MM.1S (cell line): ENCODE measurements around the gene ABTB2.

Experiments used
- DNase-seq: peaks from one replicate; pipeline ENCODE4 v3.0.0-alpha.2; 2015
- H2AFZ ChIP-seq: fragments of 300-600 bp; sonication (generic); 2 replicates; pipeline ENCODE4 v1.6.0; 2016; ENCODE audit warnings: antibody characterized with exemption, low read length
- H3F3A ChIP-seq: fragments of 300-600 bp; sonication (generic); 2 replicates; pipeline ENCODE4 v1.6.1; 2016; ENCODE audit warnings: mild to moderate bottlenecking, antibody characterized with exemption, low read length, moderate library complexity, mixed read lengths; ENCODE audit not compliant: insufficient read depth
- H3K27ac ChIP-seq: fragments of 300-600 bp; sonication (generic); 2 replicates; pipeline ENCODE4 v1.5.1; 2016; ENCODE audit warnings: mild to moderate bottlenecking, low read length
- H3K27me3 ChIP-seq: fragments of 300-600 bp; sonication (generic); replicated peaks from 2 replicates; pipeline ENCODE4 v1.6.0; 2016; ENCODE audit warnings: low read length; ENCODE audit not compliant: insufficient read depth
- H3K36me3 ChIP-seq: fragments of 300-600 bp; sonication (generic); replicated peaks from 2 replicates; pipeline ENCODE4 v1.6.1; 2016; ENCODE audit warnings: mild to moderate bottlenecking, low read length, mixed read lengths; ENCODE audit not compliant: insufficient read depth
- H3K4me1 ChIP-seq: fragments of 300-600 bp; sonication (generic); 2 replicates; pipeline ENCODE4 v1.6.1; 2016; ENCODE audit warnings: low read length, mixed read lengths
- H3K4me2 ChIP-seq: fragments of 300-600 bp; sonication (generic); 2 replicates; pipeline ENCODE4 v1.6.0; 2016; ENCODE audit warnings: low read depth, low read length
- H3K4me3 ChIP-seq: fragments of 300-600 bp; sonication (generic); 2 replicates; pipeline ENCODE4 v1.5.1; 2016; ENCODE audit warnings: low read length, mixed read lengths
- H3K79me2 ChIP-seq: fragments of 300-600 bp; sonication (generic); 2 replicates; pipeline ENCODE4 v1.6.1; 2016; ENCODE audit warnings: mixed run types, low read length, mixed read lengths
- H3K9ac ChIP-seq: fragments of 300-600 bp; sonication (generic); 2 replicates; pipeline ENCODE4 v1.6.1; 2016; ENCODE audit warnings: low read length, mixed read lengths
- H3K9me2 ChIP-seq: fragments of 300-600 bp; sonication (generic); replicated peaks from 2 replicates; pipeline ENCODE4 v1.6.1; 2016; ENCODE audit warnings: mild to moderate bottlenecking, low read length, mixed read lengths; ENCODE audit not compliant: insufficient read depth
- H3K9me3 ChIP-seq: fragments of 300-600 bp; sonication (generic); replicated peaks from 2 replicates; pipeline ENCODE4 v1.6.1; 2016; ENCODE audit warnings: mild to moderate bottlenecking, low read length, mixed read lengths; ENCODE audit not compliant: insufficient read depth
- H4K20me1 ChIP-seq: fragments of 300-600 bp; sonication (generic); 2 replicates; pipeline ENCODE4 v1.6.1; 2016; ENCODE audit warnings: mild to moderate bottlenecking, low read length, moderate library complexity, mixed read lengths; ENCODE audit not compliant: insufficient read depth
- EZH2 ChIP-seq: fragments of 300-600 bp; sonication (generic); optimal IDR thresholded peaks from 2 replicates; pipeline ENCODE3; 2017; ENCODE audit warnings: low read depth, mild to moderate bottlenecking, antibody characterized with exemption, low read length, mixed read lengths
- EZH2phosphoT487 ChIP-seq: fragments of 300-600 bp; sonication (generic); IDR thresholded peaks from 2 replicates; pipeline ENCODE4 v1.6.1; 2018; ENCODE audit warnings: antibody characterized with exemption, low read length
- TF ChIP-seq, protein P1 (sequence below): fragments of 300-600 bp; sonication (generic); IDR thresholded peaks from 2 replicates; pipeline ENCODE4 v1.5.1; 2016; ENCODE audit warnings: antibody characterized with exemption, low read length, mixed read lengths

ABTB2 gene

DNA sequence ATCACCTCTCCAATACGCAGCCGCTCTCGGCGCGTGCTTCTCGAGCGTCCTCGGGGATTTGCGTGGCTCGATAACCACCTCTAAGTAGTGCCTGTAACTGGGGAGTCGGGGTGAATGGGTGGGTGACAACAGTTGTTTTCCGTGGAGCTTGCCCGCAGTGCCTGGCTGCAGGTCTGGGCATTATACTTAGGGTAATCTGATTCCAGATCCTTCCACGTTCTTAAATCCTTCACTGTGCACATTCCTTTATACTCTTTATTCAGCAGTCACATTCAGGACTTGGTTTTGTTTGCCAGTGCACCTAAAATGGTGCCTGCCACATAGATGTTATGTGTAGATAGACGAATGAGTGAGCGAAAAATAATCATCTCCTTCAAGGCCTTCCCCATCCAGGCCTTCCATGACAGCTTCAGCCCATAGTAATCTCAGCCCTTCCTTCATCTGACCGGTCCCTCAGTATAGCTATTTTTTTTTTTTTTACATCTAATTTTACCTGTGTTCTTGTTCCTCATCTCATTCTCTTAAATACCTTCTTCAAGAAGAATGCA is 251.8 kb downstream of the ABTB2 start:
- peak overlapping the region; percentile 62 for H2AFZ ChIP-seq
- H3F3A ChIP-seq: peaks cover 40% of the 10 kb centered on the region
- peak overlapping the region; percentile 87 for H3K9ac ChIP-seq
- no peak for DNase-seq
- peak overlapping the region; percentile 88 for H3K4me3 ChIP-seq
- no peak for TF ChIP-seq EZH2
- TF ChIP-seq, protein P1, sequence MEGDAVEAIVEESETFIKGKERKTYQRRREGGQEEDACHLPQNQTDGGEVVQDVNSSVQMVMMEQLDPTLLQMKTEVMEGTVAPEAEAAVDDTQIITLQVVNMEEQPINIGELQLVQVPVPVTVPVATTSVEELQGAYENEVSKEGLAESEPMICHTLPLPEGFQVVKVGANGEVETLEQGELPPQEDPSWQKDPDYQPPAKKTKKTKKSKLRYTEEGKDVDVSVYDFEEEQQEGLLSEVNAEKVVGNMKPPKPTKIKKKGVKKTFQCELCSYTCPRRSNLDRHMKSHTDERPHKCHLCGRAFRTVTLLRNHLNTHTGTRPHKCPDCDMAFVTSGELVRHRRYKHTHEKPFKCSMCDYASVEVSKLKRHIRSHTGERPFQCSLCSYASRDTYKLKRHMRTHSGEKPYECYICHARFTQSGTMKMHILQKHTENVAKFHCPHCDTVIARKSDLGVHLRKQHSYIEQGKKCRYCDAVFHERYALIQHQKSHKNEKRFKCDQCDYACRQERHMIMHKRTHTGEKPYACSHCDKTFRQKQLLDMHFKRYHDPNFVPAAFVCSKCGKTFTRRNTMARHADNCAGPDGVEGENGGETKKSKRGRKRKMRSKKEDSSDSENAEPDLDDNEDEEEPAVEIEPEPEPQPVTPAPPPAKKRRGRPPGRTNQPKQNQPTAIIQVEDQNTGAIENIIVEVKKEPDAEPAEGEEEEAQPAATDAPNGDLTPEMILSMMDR: no peak
- TF ChIP-seq EZH2phosphoT487: no peak
- H3K27me3 ChIP-seq: no peaks in the 10 kb centered on the region
- peak overlapping the region; percentile 83 for H3K27ac ChIP-seq
- H3K4me1 ChIP-seq: peaks cover 18% of the 10 kb centered on the region; the same call in 1 of the 2 replicates
- no peaks in the 10 kb centered on the region for H3K9me2 ChIP-seq
- peak overlapping the region; percentile 82 for H3K4me2 ChIP-seq
- H3K79me2 ChIP-seq: peaks cover 48% of the 10 kb centered on the region
- peaks cover 11% of the 10 kb centered on the region; the same call in 1 of the 2 replicates for H3K36me3 ChIP-seq
- no peaks in the 10 kb centered on the region for H3K9me3 ChIP-seq
- H4K20me1 ChIP-seq: no peaks in the 10 kb centered on the region

DNA sequence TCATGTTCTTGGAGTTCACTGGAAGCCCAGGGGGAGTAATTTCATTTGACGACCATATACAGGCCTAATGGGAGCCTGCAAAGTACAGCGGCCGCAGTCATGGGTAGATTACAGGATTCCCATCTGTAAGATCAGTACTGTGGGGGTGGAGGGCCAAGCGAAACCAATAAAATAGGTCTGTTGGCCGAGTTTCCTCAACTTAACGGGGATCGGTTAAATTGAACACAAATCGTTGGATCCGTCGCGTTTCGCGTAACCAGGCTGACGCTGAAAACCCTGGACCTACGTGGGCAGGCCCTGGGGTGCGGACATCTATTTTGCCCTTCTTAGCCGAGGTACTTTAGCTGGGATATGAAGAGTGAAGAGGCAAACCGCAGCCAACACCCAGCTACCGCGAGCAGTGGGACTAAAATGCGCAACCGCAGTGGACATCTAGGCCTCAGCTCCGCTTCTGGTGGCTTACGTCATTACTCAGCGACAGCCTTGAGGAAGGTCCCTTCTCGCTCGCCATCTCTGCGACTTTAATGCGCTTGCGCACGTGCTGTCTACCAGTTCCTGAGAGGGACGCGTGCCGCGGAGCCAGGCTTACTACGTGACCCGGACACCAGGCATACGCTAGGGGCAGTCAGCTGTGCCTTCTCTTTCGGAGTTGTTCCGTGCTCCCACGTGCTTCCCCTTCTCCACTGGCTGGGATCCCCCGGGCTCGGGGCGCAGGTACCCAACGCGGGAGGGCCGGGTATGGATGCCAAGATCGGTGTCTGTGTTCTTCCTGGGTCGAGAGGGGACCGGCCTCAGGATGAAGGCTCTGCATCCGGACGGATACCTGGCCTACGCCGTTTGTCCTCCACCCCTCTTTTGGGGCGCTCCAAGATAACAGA is 252.5 kb downstream of the ABTB2 start, which contains the start of gene NAT10:
Gene NAT10, plus strand, starts transcription at position 551 of the 878 bp plus-strand sequence. CDS start 2,597 bp downstream, outside the sequence.
- H3K9ac ChIP-seq: peak within 1 kb of the TSS; percentile 87
- no peaks in the 10 kb centered on the region for H3K27me3 ChIP-seq
- peaks cover 18% of the 10 kb centered on the region; the same call in 1 of the 2 replicates for H3K4me1 ChIP-seq
- peaks cover 41% of the 10 kb centered on the region for H3F3A ChIP-seq
- peak within 1 kb of the TSS; percentile 62 for H2AFZ ChIP-seq
- peaks cover 48% of the 10 kb centered on the region for H3K79me2 ChIP-seq
- peak within 1 kb of the TSS; percentile 88 for H3K4me3 ChIP-seq
- H3K9me3 ChIP-seq: no peaks in the 10 kb centered on the region
- peak within 1 kb of the TSS; percentile 89 for H3K4me2 ChIP-seq
- H3K36me3 ChIP-seq: peaks cover 5% of the 10 kb centered on the region; the same call in 1 of the 2 replicates
- peak within 1 kb of the TSS; percentile 83 for H3K27ac ChIP-seq
- TF ChIP-seq EZH2 (no peak), EZH2phosphoT487 (no peak)
- TF ChIP-seq, protein P1: peak; percentile 18
- no peaks in the 10 kb centered on the region for H4K20me1 ChIP-seq
- H3K9me2 ChIP-seq: no peaks in the 10 kb centered on the region
- peak; percentile 99 for DNase-seq

DNA sequence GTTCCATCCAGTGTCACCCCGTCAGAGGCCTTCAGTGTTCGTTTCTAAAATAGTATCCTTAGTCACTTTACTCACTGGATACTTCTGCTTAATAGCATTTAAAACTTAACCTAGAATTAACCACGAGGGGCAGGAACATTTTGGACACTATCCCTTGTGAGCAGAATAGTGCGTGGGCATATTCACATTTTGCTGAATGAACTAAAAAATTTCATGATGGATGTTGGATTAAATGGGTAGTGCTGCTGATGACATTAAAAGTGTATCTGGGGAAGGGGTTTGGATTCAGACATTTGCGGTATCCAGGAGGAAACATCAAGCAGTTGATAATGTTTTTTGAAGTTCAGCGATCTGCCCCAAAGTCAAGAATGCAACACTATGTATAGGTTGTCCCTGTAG is 253.1 kb downstream of the ABTB2 start:
- 0 out of 2 replicates have a peak overlapping the region, but pooled peaks have one; percentile 33 for H2AFZ ChIP-seq
- H3K27me3 ChIP-seq: no peaks in the 10 kb centered on the region
- H3K4me3 ChIP-seq: peak overlapping the region; percentile 88
- no peaks in the 10 kb centered on the region for H3K9me3 ChIP-seq
- peak overlapping the region; percentile 87 for H3K9ac ChIP-seq
- no peak for DNase-seq
- no peaks in the 10 kb centered on the region for H4K20me1 ChIP-seq
- H3K4me1 ChIP-seq: peaks cover 18% of the 10 kb centered on the region; the same call in 1 of the 2 replicates
- peak overlapping the region; percentile 83 for H3K27ac ChIP-seq
- H3F3A ChIP-seq: peaks cover 41% of the 10 kb centered on the region
- no peaks in the 10 kb centered on the region for H3K9me2 ChIP-seq
- H3K36me3 ChIP-seq: peaks cover 4% of the 10 kb centered on the region; the same call in 1 of the 2 replicates
- H3K4me2 ChIP-seq: peak overlapping the region; percentile 89
- TF ChIP-seq EZH2: no peak
- TF ChIP-seq EZH2phosphoT487: no peak
- TF ChIP-seq, protein P1: no peak
- H3K79me2 ChIP-seq: peaks cover 42% of the 10 kb centered on the region
